SJSA1 (cell line): ENCODE measurements around the gene SC5D. TPM values are rescaled to one million over a fixed set of nuclear protein-coding genes. Genes with fewer than 3 reads are reported as not detected.

Experiments used
- DNase-seq, 2 experiments: peaks; one replicate each; pipeline ENCODE4 v3.0.0-alpha.2; 2015 to 2020; ENCODE audit warnings: low spot score in 2 of 2, low read depth in 1 of 2
- H3K27ac ChIP-seq: fragments of 250-450 bp; sonication (Bioruptor Pico); 2 replicates; pipeline ENCODE4 v1.5.1; 2020; ENCODE audit warnings: mild to moderate bottlenecking, moderate library complexity
- H3K27me3 ChIP-seq: fragments of 250-450 bp; sonication (Bioruptor Pico); replicated peaks from 2 replicates; pipeline ENCODE4 v1.5.1; 2020; ENCODE audit warnings: mild to moderate bottlenecking, moderate library complexity
- H3K36me3 ChIP-seq: fragments of 250-450 bp; sonication (Bioruptor Pico); 2 replicates; pipeline ENCODE4 v1.5.1; 2020; ENCODE audit warnings: mild to moderate bottlenecking
- H3K4me1 ChIP-seq: fragments of 250-450 bp; sonication (Bioruptor Pico); replicated peaks from 2 replicates; pipeline ENCODE4 v1.6.1; 2021; ENCODE audit warnings: mild to moderate bottlenecking
- H3K4me3 ChIP-seq: fragments of 250-450 bp; sonication (Bioruptor Pico); 2 replicates; pipeline ENCODE4 v1.5.1; 2020; ENCODE audit warnings: mild to moderate bottlenecking
- H3K9me3 ChIP-seq: fragments of 250-450 bp; sonication (Bioruptor Pico); replicated peaks from 2 replicates; pipeline ENCODE4 v1.5.1; 2020; ENCODE audit warnings: mild to moderate bottlenecking
- total RNA-seq: library from RNA; depleted of rRNA; stranded (reverse); fragments of >200 nt; shearing (Covaris generic); gene quantifications from 2 replicates; pipeline ENCODE4 v1.2.3, GENCODE V29; 2014; rRNA removed

SC5D gene, protein sequence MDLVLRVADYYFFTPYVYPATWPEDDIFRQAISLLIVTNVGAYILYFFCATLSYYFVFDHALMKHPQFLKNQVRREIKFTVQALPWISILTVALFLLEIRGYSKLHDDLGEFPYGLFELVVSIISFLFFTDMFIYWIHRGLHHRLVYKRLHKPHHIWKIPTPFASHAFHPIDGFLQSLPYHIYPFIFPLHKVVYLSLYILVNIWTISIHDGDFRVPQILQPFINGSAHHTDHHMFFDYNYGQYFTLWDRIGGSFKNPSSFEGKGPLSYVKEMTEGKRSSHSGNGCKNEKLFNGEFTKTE
- total RNA-seq: 17.7 and 22.0 TPM in 2 replicates

- H3K36me3 ChIP-seq: no peaks in the 10 kb centered on the region
- peak within 1 kb of the TSS; percentile 53 for H3K4me3 ChIP-seq
- peak; percentile 72 to 78 for DNase-seq
- no peak within 1 kb of the TSS for H3K27ac ChIP-seq
- no peaks in the 10 kb centered on the region for H3K27me3 ChIP-seq
- H3K4me1 ChIP-seq: no peaks in the 10 kb centered on the region
- no peaks in the 10 kb centered on the region for H3K9me3 ChIP-seq
These were observed at the start of gene SC5D for GRCh38 chr11:121292495-121293287. Gene SC5D (plus strand): TSS chr11:121292771. CDS start chr11:121303376, 10,605 bp downstream.

DNA sequence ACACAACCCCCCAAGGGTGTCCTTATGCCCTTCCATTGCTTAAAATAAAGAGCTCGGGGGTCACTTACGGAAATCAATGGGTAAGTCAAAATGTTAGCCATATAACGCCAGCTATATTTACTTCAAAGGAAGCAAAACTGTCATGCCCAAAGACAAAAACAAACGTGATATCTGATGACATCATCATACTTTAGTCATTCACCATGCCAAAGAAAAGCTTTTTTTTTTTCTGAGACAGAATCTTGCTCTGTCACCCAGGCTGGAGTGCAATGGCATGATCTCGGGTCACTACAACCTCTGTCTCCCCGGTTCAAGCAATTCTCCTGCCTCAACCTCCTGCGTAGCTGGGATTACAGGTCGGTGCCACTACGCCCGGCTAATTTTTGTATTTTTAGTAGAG lies 47.7 kb upstream of the SC5D start:
- Histone ChIP-seq H3K27me3 (no peaks in the 10 kb centered on the region), H3K36me3 (no peaks in the 10 kb centered on the region), H3K9me3 (no peaks in the 10 kb centered on the region), H3K4me1 (peaks cover 32% of the 10 kb centered on the region), H3K4me3 (no peak overlapping the region), H3K27ac (no peak overlapping the region)
- no peak for DNase-seq

- no peak overlapping the region for H3K4me3 ChIP-seq
- peaks cover 33% of the 10 kb centered on the region for H3K4me1 ChIP-seq
- H3K9me3 ChIP-seq: no peaks in the 10 kb centered on the region
- no peak for DNase-seq
- H3K36me3 ChIP-seq: no peaks in the 10 kb centered on the region
- H3K27ac ChIP-seq: no peak overlapping the region
- H3K27me3 ChIP-seq: no peaks in the 10 kb centered on the region
These were observed 46.4 kb upstream of the SC5D start for GRCh38 chr11:121246021-121246768.

DNA sequence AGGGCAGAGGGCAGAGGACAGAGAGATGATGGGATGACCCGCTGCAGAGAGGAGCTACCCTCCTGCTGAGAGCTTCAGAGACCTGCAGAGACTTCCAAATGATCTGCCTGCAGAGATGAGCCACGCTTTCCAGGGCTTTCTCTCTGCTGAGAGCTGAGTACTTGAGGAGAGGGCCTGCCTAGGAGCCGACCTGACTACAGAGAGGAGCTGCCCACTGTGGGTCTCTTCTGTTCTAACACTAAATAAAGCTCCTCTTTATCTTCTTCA lies 45.9 kb upstream of the SC5D start:
- no peak overlapping the region for H3K27ac ChIP-seq
- H3K9me3 ChIP-seq: no peaks in the 10 kb centered on the region

DNA sequence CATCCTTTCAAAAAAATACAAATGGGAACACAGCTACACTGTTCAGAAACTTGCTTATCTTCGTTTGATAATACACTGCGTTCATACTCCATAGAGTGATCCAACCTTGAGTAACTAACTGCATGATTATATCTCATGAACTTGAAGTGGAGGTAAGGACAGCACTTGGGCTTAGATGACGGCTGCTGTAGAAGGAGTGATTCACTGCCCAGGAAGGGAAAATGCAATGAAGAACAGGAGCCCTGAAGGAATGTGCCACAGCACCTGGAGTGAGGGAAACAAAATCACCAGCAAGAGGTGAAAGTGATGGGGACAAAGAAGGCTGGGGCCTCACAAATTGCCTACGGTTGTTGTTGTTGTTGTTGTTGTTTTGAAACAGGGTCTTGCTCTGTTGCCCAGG lies 44.1 kb upstream of the SC5D start:
- Histone ChIP-seq H3K4me3 (no peak overlapping the region), H3K9me3 (no peaks in the 10 kb centered on the region), H3K4me1 (peaks cover 29% of the 10 kb centered on the region), H3K36me3 (no peaks in the 10 kb centered on the region), H3K27ac (peak overlapping the region; percentile 81), H3K27me3 (no peaks in the 10 kb centered on the region)
- no peak for DNase-seq

More for the DNA sequence above, 45.9 kb upstream of the SC5D start:
- H3K36me3 ChIP-seq: no peaks in the 10 kb centered on the region
- peaks cover 33% of the 10 kb centered on the region for H3K4me1 ChIP-seq
- DNase-seq: no peak
- no peak overlapping the region for H3K4me3 ChIP-seq
- no peaks in the 10 kb centered on the region for H3K27me3 ChIP-seq

DNA sequence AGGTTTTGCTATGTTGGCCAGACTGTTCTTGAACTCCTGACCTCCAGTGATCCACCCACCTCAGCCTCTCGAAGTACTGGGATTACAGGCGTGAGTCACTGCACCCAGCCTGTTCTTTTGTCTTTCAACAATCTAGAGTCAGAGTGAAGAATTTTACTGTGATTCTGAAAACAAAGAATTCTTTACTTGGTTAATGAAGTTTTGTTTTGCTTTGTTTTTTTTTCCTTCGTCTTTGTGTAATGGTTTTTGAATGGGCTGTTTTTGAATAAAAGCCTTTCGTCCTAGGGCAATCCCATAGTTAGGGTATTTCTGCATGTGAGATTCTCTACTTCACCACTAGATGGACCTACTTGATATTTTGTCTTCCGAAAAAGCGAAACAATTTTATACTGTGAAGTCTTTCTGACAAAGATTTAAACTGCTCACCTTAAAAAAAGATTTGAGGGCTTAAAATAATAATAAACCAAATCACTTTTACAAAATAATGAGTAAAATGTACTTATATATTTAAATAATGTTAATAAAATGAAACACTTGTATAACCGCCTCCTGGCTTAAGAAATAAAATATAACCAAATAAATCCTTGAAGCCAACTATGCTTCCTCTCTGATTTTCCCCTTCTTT lies 43.4 kb upstream of the SC5D start:
- H3K36me3 ChIP-seq: no peaks in the 10 kb centered on the region
- H3K4me1 ChIP-seq: peaks cover 29% of the 10 kb centered on the region
- peak overlapping the region; percentile 81 for H3K27ac ChIP-seq
- DNase-seq: peak; percentile 72 to 80
- H3K4me3 ChIP-seq: no peak overlapping the region
- H3K27me3 ChIP-seq: no peaks in the 10 kb centered on the region
- no peaks in the 10 kb centered on the region for H3K9me3 ChIP-seq

DNA sequence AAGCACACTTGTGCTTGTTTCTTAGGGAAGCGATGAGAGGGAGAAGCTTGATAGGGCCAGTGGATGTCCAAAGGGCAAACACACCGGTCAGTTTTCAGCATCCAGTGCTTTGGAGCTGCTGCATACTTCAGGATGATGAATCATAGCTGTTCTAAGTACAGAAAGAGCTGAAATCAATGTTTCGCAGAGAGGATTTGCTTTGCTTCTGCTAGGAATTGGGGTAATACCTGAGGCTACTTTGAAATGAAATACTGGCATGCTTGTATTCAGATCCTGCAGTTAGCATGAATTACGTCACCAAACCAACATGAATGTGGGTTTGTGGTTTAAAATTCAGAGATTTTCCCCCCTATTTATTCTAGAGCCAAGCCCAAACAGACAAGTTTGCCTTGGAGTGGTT lies 41.7 kb upstream of the SC5D start:
- Histone ChIP-seq H3K9me3 (no peaks in the 10 kb centered on the region), H3K36me3 (no peaks in the 10 kb centered on the region), H3K27ac (no peak overlapping the region), H3K27me3 (no peaks in the 10 kb centered on the region), H3K4me3 (no peak overlapping the region), H3K4me1 (peaks cover 20% of the 10 kb centered on the region)
- DNase-seq: no peak

- no peaks in the 10 kb centered on the region for H3K9me3 ChIP-seq
- H3K36me3 ChIP-seq: no peaks in the 10 kb centered on the region
- no peaks in the 10 kb centered on the region for H3K27me3 ChIP-seq
- no peak for DNase-seq
- H3K27ac ChIP-seq: no peak overlapping the region
- H3K4me1 ChIP-seq: peaks cover 14% of the 10 kb centered on the region
- no peak overlapping the region for H3K4me3 ChIP-seq
These were observed 38.6 kb upstream of the SC5D start for GRCh38 chr11:121253951-121254350.

- Histone ChIP-seq H3K4me1 (peaks cover 10% of the 10 kb centered on the region), H3K4me3 (no peak overlapping the region), H3K36me3 (no peaks in the 10 kb centered on the region), H3K27ac (no peak overlapping the region), H3K27me3 (no peaks in the 10 kb centered on the region), H3K9me3 (no peaks in the 10 kb centered on the region)
- no peak for DNase-seq
These were observed 37.8 kb upstream of the SC5D start for GRCh38 chr11:121254756-121255155.

DNA sequence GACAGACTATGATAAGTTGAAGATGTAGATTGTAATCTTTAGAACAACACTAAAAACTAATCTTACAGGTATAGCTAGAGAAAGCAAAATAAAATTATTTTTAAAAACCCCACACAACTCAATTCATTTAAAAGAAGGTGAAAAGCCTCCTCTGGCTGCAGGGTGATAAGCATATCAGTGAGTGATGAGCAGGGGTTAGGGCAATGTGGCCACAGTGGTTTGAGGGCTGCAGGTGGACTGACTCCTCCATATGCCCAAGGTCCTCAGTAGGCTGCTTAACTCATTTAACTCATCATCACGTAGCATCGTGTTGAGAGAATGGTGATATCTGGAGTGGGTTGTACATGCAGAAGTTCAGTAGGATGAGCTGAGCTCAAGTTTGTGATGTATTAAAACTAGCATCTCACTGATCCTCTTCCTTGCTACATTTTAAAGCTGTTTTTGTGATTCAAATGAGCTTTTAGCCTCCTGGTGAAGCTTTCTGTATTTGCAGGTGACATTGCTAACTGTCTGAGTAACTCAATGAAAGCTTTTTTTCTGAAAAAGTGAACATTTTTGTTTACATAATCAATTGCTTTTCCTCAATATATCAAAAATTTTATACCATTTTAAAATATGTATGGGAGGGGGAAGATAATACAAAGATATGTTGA lies 37.0 kb upstream of the SC5D start:
- no peak overlapping the region for H3K27ac ChIP-seq
- H3K4me1 ChIP-seq: peaks cover 3% of the 10 kb centered on the region; the same call in 1 of the 2 replicates
- H3K36me3 ChIP-seq: no peaks in the 10 kb centered on the region
- no peak for DNase-seq
- no peak overlapping the region for H3K4me3 ChIP-seq
- H3K27me3 ChIP-seq: no peaks in the 10 kb centered on the region
- H3K9me3 ChIP-seq: no peaks in the 10 kb centered on the region

DNA sequence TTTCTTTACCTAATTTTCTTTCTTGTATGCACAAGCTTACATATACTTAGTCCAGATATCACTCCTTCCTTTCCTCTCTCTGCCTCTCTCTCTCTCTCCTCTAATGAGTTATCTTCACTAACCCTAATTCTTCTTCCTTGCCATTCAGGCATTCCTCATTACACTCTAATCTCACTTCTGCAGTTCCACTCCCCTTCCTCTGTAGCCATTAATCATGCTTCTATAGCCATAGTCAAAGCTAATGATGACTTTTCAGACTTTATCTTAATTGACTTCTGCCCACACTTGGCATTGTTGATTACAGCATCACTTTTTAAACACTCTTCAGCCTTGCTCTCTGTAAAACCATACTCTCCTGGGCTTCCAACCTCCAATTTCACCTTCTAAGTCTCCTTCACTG lies 35.3 kb upstream of the SC5D start:
- H3K27me3 ChIP-seq: no peaks in the 10 kb centered on the region
- H3K27ac ChIP-seq: no peak overlapping the region
- no peaks in the 10 kb centered on the region for H3K36me3 ChIP-seq
- H3K9me3 ChIP-seq: no peaks in the 10 kb centered on the region
- DNase-seq: no peak
- H3K4me3 ChIP-seq: no peak overlapping the region
- H3K4me1 ChIP-seq: no peaks in the 10 kb centered on the region

DNA sequence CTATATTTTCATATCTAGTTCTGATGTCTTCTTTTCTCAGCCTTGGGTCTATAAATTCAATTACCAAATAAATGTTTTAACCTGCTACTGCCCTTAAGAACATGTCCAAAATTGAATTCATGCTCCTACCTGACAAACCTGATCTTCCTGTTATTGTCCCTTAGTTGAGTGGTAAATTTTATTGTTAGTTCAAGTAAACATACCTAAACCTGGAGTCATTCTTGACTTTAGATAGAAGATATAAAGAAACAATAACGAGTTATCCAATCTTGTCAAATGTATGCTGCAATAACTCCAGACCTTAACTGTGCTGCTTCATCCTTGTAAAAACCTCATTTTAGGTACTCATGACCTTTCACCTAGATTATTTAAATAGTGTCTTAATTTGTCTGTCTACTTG lies 34.6 kb upstream of the SC5D start:
- Histone ChIP-seq H3K4me1 (no peaks in the 10 kb centered on the region), H3K27me3 (no peaks in the 10 kb centered on the region), H3K4me3 (no peak overlapping the region), H3K9me3 (no peaks in the 10 kb centered on the region), H3K36me3 (no peaks in the 10 kb centered on the region), H3K27ac (no peak overlapping the region)
- no peak for DNase-seq

DNA sequence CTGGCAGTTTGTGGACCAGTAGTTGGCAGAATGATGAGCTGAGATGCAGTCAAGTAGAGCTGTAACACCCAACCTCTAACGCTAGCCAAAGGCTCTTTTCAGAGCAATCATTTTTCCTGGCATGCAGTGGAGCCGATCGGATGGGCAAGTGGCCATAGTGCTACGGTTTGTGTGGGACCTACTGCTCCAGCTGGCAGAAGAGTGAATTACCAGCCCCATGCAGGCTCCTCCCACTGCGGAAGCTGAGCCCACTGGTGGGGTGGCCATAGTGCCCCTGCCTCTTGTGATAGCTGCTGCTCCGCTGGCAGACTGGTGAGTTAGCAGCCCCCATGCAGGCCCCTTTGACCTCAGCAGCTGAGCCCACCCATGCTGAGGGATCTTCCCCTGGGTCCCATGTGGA lies 27.0 kb upstream of the SC5D start:
- Histone ChIP-seq H3K4me3 (no peak overlapping the region), H3K36me3 (no peaks in the 10 kb centered on the region), H3K9me3 (no peaks in the 10 kb centered on the region), H3K27me3 (no peaks in the 10 kb centered on the region), H3K4me1 (no peaks in the 10 kb centered on the region), H3K27ac (no peak overlapping the region)
- no peak for DNase-seq
